ENCODE results near the gene COMMD4.
A peak's percentile ranks its signal among the peaks of the same experiment; 100 is the strongest.

The COMMD4 gene

DNA sequence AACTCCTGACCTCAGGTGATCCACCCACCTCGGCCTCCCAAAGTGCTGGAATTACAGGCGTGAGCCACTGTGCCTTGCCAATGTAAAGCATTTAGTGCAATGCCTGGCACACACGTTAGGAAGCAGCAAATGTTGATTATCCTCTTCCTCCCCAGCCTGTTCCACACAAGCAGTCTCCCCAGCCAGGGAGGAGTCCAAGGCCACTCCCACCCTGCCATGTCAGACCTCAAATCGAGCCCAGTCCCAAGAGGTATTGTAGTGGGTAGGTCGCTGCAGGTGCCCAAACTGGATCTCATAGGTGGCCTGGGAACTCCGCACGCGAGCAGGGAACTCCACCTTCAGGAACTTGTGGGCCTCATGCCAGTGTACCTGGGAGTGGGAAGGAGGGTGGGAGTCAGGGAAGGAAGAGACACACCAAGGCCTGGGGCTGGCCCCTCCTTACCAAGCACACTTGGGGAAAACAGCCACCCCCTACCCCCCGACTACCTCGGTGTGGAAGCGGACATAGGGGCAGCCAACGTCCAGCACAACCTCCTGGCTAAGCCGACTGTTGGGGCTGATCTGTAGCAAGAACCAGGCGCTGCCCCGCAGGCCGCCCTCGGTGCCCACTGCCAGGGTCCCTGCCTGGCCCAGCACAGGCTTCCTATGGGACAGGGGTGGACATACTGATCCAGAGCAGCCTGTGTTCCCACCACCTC lies 22.3 kb downstream of the COMMD4 start:
- no peak for DNase-seq

DNA sequence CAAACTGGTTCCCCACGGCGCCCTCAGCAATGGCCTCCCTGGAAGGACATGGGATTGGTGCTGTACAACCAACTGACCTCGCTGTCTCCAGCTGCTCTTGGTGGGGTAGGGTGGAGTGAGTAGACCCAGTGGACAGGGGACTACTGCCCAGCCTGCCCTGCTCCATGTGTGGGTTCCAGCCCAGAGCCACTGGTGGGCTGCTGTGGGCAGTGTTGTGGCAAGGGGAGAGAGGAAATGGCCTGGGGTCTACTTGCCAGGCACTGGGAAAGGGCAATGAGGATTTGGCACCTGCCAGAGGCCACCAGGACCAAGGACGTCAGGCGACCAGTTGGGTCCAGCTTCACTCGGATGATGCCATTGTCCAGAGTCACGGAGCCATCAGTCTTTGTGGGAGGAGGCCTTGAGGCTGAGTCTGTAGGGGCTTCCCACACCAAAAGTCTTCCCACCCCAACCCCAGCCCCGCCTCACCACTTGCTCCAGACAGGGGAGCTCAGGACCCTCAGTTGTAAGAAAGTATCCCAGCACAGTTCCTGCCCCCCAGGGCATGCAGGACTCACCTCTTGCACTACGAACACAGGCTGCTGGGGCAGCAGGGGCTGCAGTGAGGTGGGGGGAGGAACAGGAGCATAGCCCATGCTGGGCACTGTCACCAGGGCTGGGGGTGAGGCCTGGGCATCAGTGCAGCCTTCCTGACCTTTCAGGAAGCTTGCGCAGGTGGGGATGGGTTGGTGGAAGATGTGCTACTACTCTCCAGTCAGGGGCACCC lies 23.1 kb downstream of the COMMD4 start:
- no peak for DNase-seq

- DNase-seq, result no peak
These were observed 23.8 kb downstream of the COMMD4 start for GRCh38 chr15:75359537-75360250.

- DNase-seq, result no peak
These were observed 24.5 kb downstream of the COMMD4 start for GRCh38 chr15:75360391-75360790.

GRCh38 chr15:75360856-75361255 lies 25.0 kb downstream of the COMMD4 start:
- DNase-seq, result no peak

- DNase-seq, result no peak
These were observed 25.6 kb downstream of the COMMD4 start for GRCh38 chr15:75361361-75361988.

DNA sequence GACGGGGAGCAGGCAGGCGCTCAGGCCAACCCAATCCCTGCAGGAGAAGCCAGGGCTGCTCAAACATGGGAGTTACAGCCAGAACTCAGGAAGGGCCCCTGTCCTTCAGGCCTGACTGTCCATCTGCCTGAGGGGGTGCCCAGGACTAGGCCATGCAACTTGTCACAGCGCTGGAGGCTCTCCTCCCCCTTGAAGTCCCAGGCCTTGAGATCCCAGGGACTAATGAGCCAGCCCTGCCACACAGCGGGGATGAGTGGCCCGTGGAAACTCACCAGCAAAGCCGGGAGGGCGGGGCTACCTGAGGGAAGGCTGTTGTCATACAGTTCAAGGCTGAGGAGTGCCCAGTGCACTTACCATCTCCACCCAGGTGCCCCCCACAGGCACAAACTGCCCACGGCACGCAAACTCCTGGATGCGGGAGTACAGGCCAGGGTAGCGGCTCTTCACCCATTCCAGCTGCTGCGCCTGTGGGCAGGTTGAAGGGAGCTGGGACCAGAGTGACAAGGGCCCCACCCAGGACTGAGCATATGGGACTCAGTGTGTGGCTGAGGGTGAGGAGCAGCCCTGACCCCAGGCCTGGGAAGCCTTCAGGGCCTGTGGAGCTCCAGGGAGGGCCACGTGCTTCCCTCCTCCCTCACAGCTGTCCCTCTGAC lies 26.3 kb downstream of the COMMD4 start:
- DNase-seq, result no peak

GRCh38 chr15:75362642-75363249 lies 26.9 kb downstream of the COMMD4 start:
- DNase-seq, result no peak

GRCh38 chr15:75363786-75364185 lies 27.9 kb downstream of the COMMD4 start:
- DNase-seq, result no peak

- no peak for DNase-seq
These were observed 29.0 kb downstream of the COMMD4 start for GRCh38 chr15:75364881-75365280.

DNA sequence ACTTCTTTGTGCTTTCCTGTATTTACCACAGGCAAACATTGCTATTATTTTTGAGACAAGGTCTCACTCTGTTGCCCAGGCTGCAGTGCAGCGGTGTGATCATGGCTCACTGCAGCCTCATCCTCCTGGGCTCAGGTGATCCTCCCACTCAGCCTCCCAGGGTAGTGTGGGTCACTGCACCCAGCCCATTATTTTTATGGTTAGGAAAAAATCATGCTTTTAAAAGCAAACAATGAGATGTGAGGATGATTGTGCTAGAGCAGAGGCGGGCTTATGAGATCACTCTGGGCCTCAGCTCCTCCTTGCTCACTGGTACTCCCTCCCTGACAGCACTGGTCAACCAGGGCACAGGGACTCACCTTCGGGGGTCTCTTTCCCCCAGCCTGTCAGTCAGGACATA lies 30.3 kb downstream of the COMMD4 start:
- DNase-seq, result no peak

DNA sequence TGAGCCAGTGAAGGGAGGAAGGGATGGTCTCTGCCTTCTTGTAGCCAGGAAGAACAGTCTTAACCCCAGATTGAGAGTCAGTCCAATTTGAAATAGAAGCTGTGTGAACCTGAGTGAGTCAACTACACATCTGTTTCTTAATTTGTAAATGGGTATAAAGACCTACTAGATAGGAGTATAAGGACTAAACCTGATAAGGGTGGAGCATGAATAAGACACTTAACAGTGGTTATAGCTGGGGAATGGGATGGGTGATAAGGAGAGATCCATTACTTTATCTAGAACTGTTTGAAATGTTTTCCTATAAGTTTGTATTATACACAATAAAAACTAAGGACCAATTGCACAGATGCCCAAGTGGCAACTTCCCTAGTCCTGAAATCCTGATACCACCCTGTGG lies 31.1 kb downstream of the COMMD4 start:
- no peak for DNase-seq

GRCh38 chr15:75367406-75367912 lies 31.6 kb downstream of the COMMD4 start:
- DNase-seq, result no peak

- DNase-seq, result peak; percentile 96
These were observed 32.2 kb downstream of the COMMD4 start, which contains the start of gene MAN2C1 for GRCh38 chr15:75367913-75368688. MAN2C1 (minus strand) TSS chr15:75368607; CDS start chr15:75368583, 24 bp downstream.

DNA sequence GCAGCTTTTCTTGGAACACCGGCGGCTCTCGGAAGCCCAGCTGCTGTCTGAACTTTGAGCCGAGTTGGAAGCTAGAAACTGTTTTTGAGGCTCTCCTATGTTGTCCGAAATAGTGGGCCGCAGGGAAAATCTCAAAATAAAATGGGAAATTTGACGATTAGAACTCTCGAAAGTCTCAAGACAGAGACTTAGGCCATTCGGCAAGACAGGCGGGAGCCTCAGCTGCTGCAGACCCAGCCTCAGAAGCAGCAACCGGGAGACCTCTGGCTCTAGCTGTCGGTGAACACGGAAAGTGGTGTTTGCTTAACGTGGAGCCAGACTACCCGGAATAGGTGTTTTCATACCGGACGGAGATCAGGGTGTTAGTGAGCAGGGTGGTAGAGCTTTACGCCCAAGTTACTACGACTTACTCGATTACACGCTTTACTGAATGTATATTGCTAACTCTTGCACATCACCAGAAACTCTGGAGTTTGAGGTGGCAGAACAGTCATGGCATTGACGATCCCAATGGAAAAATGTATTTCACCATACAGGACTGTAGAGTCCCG lies 32.9 kb downstream of the COMMD4 start:
- DNase-seq, result no peak

DNA sequence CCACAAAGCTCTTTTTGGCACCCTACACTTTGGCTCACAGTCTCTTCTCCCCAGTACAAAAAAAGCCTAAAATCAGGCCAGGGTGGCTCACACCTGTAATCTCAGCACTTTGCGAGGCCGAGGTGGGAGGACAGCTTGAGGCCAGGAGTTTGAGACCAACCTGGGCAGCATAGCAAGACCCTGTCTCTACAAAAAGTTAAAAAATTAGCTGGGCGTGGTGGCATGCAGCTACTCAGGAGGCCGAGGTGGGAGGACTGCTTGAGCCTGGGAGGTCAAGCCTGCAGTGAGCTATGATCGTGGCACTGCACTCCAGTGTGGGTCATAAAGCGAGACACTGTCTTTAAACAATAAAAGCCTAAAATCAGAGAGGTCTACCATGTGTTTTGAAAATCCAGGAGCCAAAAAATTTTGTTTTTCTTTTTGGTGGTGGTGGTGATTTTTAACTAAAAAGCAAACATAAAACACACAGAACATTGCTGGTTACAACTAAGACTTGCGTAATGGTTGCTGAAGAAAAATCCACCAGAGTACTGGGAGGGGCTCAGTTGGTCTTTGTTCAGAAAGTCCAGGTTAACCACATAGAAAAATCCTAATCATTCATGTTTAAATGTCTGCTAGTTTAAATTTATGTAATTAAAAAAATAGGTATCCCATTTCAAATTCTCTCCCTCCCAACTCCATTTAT lies 34.2 kb downstream of the COMMD4 start:
- no peak for DNase-seq

- DNase-seq, result no peak
These were observed 35.6 kb downstream of the COMMD4 start for GRCh38 chr15:75371486-75371885.

- DNase-seq, result no peak
These were observed 36.2 kb downstream of the COMMD4 start for GRCh38 chr15:75371901-75372688.

DNA sequence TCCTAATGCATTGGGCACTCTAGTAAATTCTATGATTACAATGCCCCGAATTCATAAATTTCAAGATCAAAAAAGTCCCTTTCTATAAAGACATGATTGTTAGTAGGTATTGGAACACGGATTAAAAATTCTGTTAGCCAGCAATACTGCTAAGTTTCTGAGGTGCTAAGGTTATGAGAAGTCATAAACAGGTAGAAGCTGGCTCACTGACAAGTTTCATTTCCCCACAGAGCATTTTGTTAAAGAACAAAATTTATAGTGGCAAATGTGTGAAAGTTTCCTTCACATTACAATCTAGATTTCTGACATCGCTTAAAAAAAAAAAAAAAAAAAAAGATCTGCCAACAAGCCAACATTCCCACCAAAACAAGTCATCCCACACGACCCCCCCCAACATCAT lies 44.9 kb downstream of the COMMD4 start:
- DNase-seq, result no peak
